Nucleus accumbens (tissue), 56 donors: ENCODE results near the gene LAMA2.
"Not testable (repeated sequence)": the region's sequence is repeated elsewhere in the genome, so short reads cannot be mapped to it uniquely, and the experiment has no call there.

ENCODE experiments used
- DNase-seq, 56 donors: peaks; one replicate each; lab custom pipeline; 2025; lab: John Stamatoyannopoulos, UW

LAMA2 gene

GRCh38 chr6:129006724-129007514 lies 124.0 kb downstream of the LAMA2 start:
- no peak for DNase-seq

GRCh38 chr6:129007701-129008373 lies 124.9 kb downstream of the LAMA2 start:
- DNase-seq: no peak

GRCh38 chr6:129008591-129008990 lies 125.7 kb downstream of the LAMA2 start:
- DNase-seq: no peak

GRCh38 chr6:129009851-129010250 lies 126.9 kb downstream of the LAMA2 start:
- no peak for DNase-seq

- no peak for DNase-seq
Measured at GRCh38 chr6:129014302-129014701, 131.4 kb downstream of the LAMA2 start.

GRCh38 chr6:129015721-129016120 lies 132.8 kb downstream of the LAMA2 start:
- no peak for DNase-seq

- no peak for DNase-seq
Measured at GRCh38 chr6:129016844-129017243, 133.9 kb downstream of the LAMA2 start.

GRCh38 chr6:129022011-129022553 lies 139.1 kb downstream of the LAMA2 start:
- DNase-seq: no peak

GRCh38 chr6:129026601-129027000 lies 143.7 kb downstream of the LAMA2 start:
- no peak for DNase-seq

GRCh38 chr6:129029778-129030177 lies 146.8 kb downstream of the LAMA2 start:
- no peak for DNase-seq

GRCh38 chr6:129030215-129030614 lies 147.3 kb downstream of the LAMA2 start:
- DNase-seq: no peak

GRCh38 chr6:129031051-129031599 lies 148.2 kb downstream of the LAMA2 start:
- DNase-seq: no peak

- no peak for DNase-seq
Measured at GRCh38 chr6:129032602-129033001, 149.7 kb downstream of the LAMA2 start.

GRCh38 chr6:129033180-129033579 lies 150.2 kb downstream of the LAMA2 start:
- no peak for DNase-seq

GRCh38 chr6:129033581-129033980 lies 150.6 kb downstream of the LAMA2 start:
- DNase-seq: no peak

GRCh38 chr6:129041563-129041962 lies 158.6 kb downstream of the LAMA2 start:
- DNase-seq: no peak

GRCh38 chr6:129046526-129046925 lies 163.6 kb downstream of the LAMA2 start:
- no peak for DNase-seq

GRCh38 chr6:129047834-129048233 lies 164.9 kb downstream of the LAMA2 start:
- DNase-seq: no peak

- DNase-seq: no peak
Measured at GRCh38 chr6:129050086-129050485, 167.1 kb downstream of the LAMA2 start.

GRCh38 chr6:129053143-129053542 lies 170.2 kb downstream of the LAMA2 start:
- DNase-seq: not testable (repeated sequence)

- no peak for DNase-seq
Measured at GRCh38 chr6:129055796-129056195, 172.9 kb downstream of the LAMA2 start.

- no peak for DNase-seq
Measured at GRCh38 chr6:129059650-129060049, 176.7 kb downstream of the LAMA2 start.
